ENCODE data around the gene EYS. TPM values are rescaled to one million over a fixed set of nuclear protein-coding genes. Genes with fewer than 3 reads are reported as not detected.

EYS gene
- total and polyA plus RNA-seq, 2 of the 8 experiments (the other 6 are each of a cell fraction or from before 2014, with no cell fraction given): 0.05 to 0.13 TPM

DNA sequence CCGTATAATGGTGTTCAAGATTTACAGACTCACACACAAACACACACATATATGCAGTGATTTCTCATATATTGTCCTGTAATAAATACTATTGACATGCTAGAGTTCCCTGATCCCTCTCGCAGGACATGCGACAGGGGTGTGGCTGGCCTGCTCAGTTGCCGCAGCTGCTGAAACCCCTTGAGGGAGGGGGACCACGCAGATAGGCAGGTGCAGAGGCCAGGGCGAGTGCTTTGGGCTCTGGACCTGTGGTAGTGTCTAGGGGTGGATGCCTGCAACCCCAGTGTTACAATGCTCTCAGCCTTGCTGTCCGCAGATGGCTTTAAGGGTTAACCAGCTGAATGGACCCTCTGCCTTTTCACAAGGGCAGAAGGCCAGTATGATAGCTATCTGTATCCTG lies 706.2 kb downstream of the EYS start (continued):
- TF ChIP-seq ATF2 (IDR thresholded peaks at IDR 0.05; ENCODE audit: low read length) (no peak), HDAC2 (IDR thresholded peaks at IDR 0.05; ENCODE audit: borderline replicate concordance in 1 of 2, low read depth in 2 of 2, low read length in 2 of 2) (no peak), RFX5 (IDR thresholded peaks at IDR 0.05; ENCODE audit: borderline replicate concordance, low read depth, low read length) (no peak)

Data from H1 (cell line).